ENCODE results near the gene RAP1GAP.

RAP1GAP gene

GRCh38 chr1:21705303-21705980 lies 36.3 kb upstream of the RAP1GAP start:
- Histone ChIP-seq H3K9me3 (ENCODE audit: severe bottlenecking) (no peaks in the 10 kb centered on the region), H3K4me3 (ENCODE audit: low read depth, low read length) (no peak overlapping the region), H3K36me3 (peaks cover 37% of the 10 kb centered on the region), H3K27me3 (ENCODE audit: insufficient read depth, low read depth, severe bottlenecking) (no peaks in the 10 kb centered on the region), H3K27ac (no peak overlapping the region)
- no peak for DNase-seq
- no peak for TF ChIP-seq CTCF (IDR thresholded peaks at IDR 0.05; ENCODE audit: low read depth, low read length)

- no peaks in the 10 kb centered on the region for H3K27me3 ChIP-seq (ENCODE audit: insufficient read depth, low read depth, severe bottlenecking)
- H3K36me3 ChIP-seq, result peaks cover 46% of the 10 kb centered on the region
- no peak for DNase-seq
- no peaks in the 10 kb centered on the region for H3K9me3 ChIP-seq (ENCODE audit: severe bottlenecking)
- no peak overlapping the region for H3K4me3 ChIP-seq (ENCODE audit: low read depth, low read length)
- no peak overlapping the region for H3K27ac ChIP-seq
- no peak for TF ChIP-seq CTCF (IDR thresholded peaks at IDR 0.05; ENCODE audit: low read depth, low read length)
Observed at GRCh38 chr1:21704145-21704544, 35.0 kb upstream of the RAP1GAP start.

GRCh38 chr1:21703318-21703963 lies 34.3 kb upstream of the RAP1GAP start:
- no peak overlapping the region for H3K4me3 ChIP-seq (ENCODE audit: low read depth, low read length)
- H3K27ac ChIP-seq, result no peak overlapping the region
- peaks cover 46% of the 10 kb centered on the region for H3K36me3 ChIP-seq
- peak; percentile 53; the same call in 1 of the 2 replicates for TF ChIP-seq CTCF (IDR thresholded peaks at IDR 0.05; ENCODE audit: low read depth, low read length)
- H3K9me3 ChIP-seq (ENCODE audit: severe bottlenecking), result no peaks in the 10 kb centered on the region
- H3K27me3 ChIP-seq (ENCODE audit: insufficient read depth, low read depth, severe bottlenecking), result no peaks in the 10 kb centered on the region
- peak; percentile 13 for DNase-seq

- Histone ChIP-seq H3K36me3 (peaks cover 44% of the 10 kb centered on the region), H3K27ac (no peak overlapping the region)
Observed at GRCh38 chr1:21702780-21703179, 33.6 kb upstream of the RAP1GAP start.

GRCh38 chr1:21701401-21701800 lies 32.2 kb upstream of the RAP1GAP start:
- Histone ChIP-seq H3K36me3 (peaks cover 42% of the 10 kb centered on the region), H3K4me3 (ENCODE audit: low read depth, low read length) (no peak overlapping the region), H3K9me3 (ENCODE audit: severe bottlenecking) (no peaks in the 10 kb centered on the region), H3K27ac (no peak overlapping the region), H3K27me3 (ENCODE audit: insufficient read depth, low read depth, severe bottlenecking) (no peaks in the 10 kb centered on the region)
- no peak for DNase-seq
- no peak for TF ChIP-seq CTCF (IDR thresholded peaks at IDR 0.05; ENCODE audit: low read depth, low read length)

More at GRCh38 chr1:21702780-21703179, 33.6 kb upstream of the RAP1GAP start:
- Histone ChIP-seq H3K4me3 (ENCODE audit: low read depth, low read length) (no peak overlapping the region), H3K27me3 (ENCODE audit: insufficient read depth, low read depth, severe bottlenecking) (no peaks in the 10 kb centered on the region), H3K9me3 (ENCODE audit: severe bottlenecking) (no peaks in the 10 kb centered on the region)
- DNase-seq, result no peak
- no peak for TF ChIP-seq CTCF (IDR thresholded peaks at IDR 0.05; ENCODE audit: low read depth, low read length)

All from WERI-Rb-1 (cell line).